CD14-positive monocyte (primary cell): Measurements from ENCODE around the gene TMPRSS15. TPM values are rescaled to one million over a fixed set of nuclear protein-coding genes. Genes with fewer than 3 reads are reported as not detected.

Experiments
- DNase-seq, 3 donors: peaks; one replicate each; pipeline ENCODE4 v3.0.0-alpha.2; 2011 to 2022
- H2AFZ ChIP-seq: 2 replicates; pipeline ENCODE4 v1.6.0; 2012; ENCODE audit warnings: mild to moderate bottlenecking, low read depth, low read length, inconsistent platforms; ENCODE audit not compliant: insufficient read depth, poor library complexity, severe bottlenecking
- H3K27ac ChIP-seq, 2 donors: 1 replicate in 1 of 2; 2 replicates in 1 of 2; pipeline ENCODE4 v1.5.1; 2012 to 2013; ENCODE audit warnings: low read length in 2 of 2, control low read depth in 1 of 2, inconsistent platforms in 1 of 2, low read depth in 1 of 2, mild to moderate bottlenecking in 1 of 2
- H3K27me3 ChIP-seq, 2 donors: one replicate each; pipeline versions ENCODE4 v1.6.0 to v1.6.1; 2011 to 2013; ENCODE audit warnings: low read length in 2 of 2; ENCODE audit not compliant: control insufficient read depth in 2 of 2, insufficient read depth in 2 of 2
- H3K36me3 ChIP-seq, 2 donors: replicated peaks in 1 of 2; 1 replicate in 1 of 2; 2 replicates in 1 of 2; pipeline versions ENCODE4 v1.5.1 to v1.6.1; 2012 to 2013; ENCODE audit warnings: low read length in 2 of 2, control low read depth in 1 of 2, inconsistent platforms in 1 of 2, mild to moderate bottlenecking in 1 of 2; ENCODE audit not compliant: insufficient read depth in 2 of 2, control insufficient read depth in 1 of 2
- H3K4me1 ChIP-seq, 2 donors: 1 replicate in 1 of 2; 2 replicates in 1 of 2; pipeline versions ENCODE4 v1.5.1 to v1.6.1; 2012 to 2013; ENCODE audit warnings: low read length in 2 of 2, control low read depth in 1 of 2, inconsistent platforms in 1 of 2, mild to moderate bottlenecking in 1 of 2, moderate library complexity in 1 of 2; ENCODE audit not compliant: insufficient read depth in 2 of 2, control insufficient read depth in 1 of 2
- H3K4me2 ChIP-seq: replicated peaks from 2 replicates; pipeline ENCODE3; 2012; ENCODE audit warnings: low read length, moderate library complexity, mild to moderate bottlenecking; ENCODE audit not compliant: poor library complexity, severe bottlenecking; ENCODE audit errors: extremely low read depth
- H3K4me3 ChIP-seq, 3 experiments: fragments of 200-600 bp in 1 of 3; sonication (generic) in 1 of 3; replicated peaks in 1 of 3; 1 replicate in 2 of 3; 2 replicates in 1 of 3; pipeline ENCODE4 v1.5.1; 2011 to 2013; ENCODE audit warnings: low read length in 3 of 3, mild to moderate bottlenecking in 3 of 3, control low read depth in 2 of 3, low read depth in 2 of 3, inconsistent platforms in 1 of 3, moderate library complexity in 1 of 3
- H3K79me2 ChIP-seq: 2 replicates; pipeline ENCODE4 v1.6.0; 2012; ENCODE audit warnings: mild to moderate bottlenecking, control low read depth, inconsistent platforms, low read length, moderate library complexity; ENCODE audit not compliant: insufficient read depth
- H3K9ac ChIP-seq: 2 replicates; pipeline ENCODE4 v1.6.0; 2017; ENCODE audit warnings: low read length, mild to moderate bottlenecking; ENCODE audit not compliant: insufficient read depth, poor library complexity, severe bottlenecking
- H3K9me3 ChIP-seq, 2 donors: replicated peaks in 1 of 2; 1 replicate in 1 of 2; 2 replicates in 1 of 2; pipeline versions ENCODE4 v1.5.1 to v1.6.1; 2012 to 2013; ENCODE audit warnings: low read length in 2 of 2, control low read depth in 1 of 2; ENCODE audit not compliant: control insufficient read depth in 1 of 2, insufficient read depth in 1 of 2
- H4K20me1 ChIP-seq: 2 replicates; pipeline ENCODE4 v1.6.0; 2012; ENCODE audit warnings: mild to moderate bottlenecking, low read length, control low read depth, moderate library complexity; ENCODE audit not compliant: insufficient read depth
- H3K27ac Mint-ChIP-seq, 7 donors: one replicate each; pipeline ENCODE4 v1.8.0; 2020; ENCODE audit warnings: mild to moderate bottlenecking in 7 of 7, mixed read lengths in 7 of 7, moderate library complexity in 6 of 7, inconsistent platforms in 2 of 7
- H3K27me3 Mint-ChIP-seq, 3 donors: one replicate each; pipeline ENCODE4 v1.8.0; 2021 to 2022; ENCODE audit warnings: low read depth in 3 of 3, mild to moderate bottlenecking in 3 of 3, mixed read lengths in 3 of 3, moderate library complexity in 3 of 3, inconsistent platforms in 1 of 3
- H3K36me3 Mint-ChIP-seq, 2 donors: one replicate each; pipeline ENCODE4 v1.8.0; 2020; ENCODE audit warnings: mixed read lengths in 2 of 2, inconsistent platforms in 1 of 2, mild to moderate bottlenecking in 1 of 2
- H3K4me1 Mint-ChIP-seq: one replicate; pipeline ENCODE4 v1.8.0; 2020; ENCODE audit warnings: mild to moderate bottlenecking, mixed read lengths
- H3K4me3 Mint-ChIP-seq, 2 donors: one replicate each; pipeline ENCODE4 v1.8.0; 2020; ENCODE audit warnings: mild to moderate bottlenecking in 2 of 2, mixed read lengths in 2 of 2, moderate library complexity in 1 of 2
- H3K9me3 Mint-ChIP-seq, 7 donors: one replicate each; pipeline ENCODE4 v1.8.0; 2020 to 2022; ENCODE audit warnings: mixed read lengths in 7 of 7, mild to moderate bottlenecking in 6 of 7, moderate library complexity in 6 of 7, inconsistent platforms in 2 of 7
- WGBS: methylation state at CpG from one replicate; pipeline ENCODE4 v1.1.5; 2013; ENCODE audit warnings: missing lambda C conversion rate; ENCODE audit not compliant: insufficient coverage; 5-methylcytosine and 5-hydroxymethylcytosine counted together
- intact Hi-C, 2 donors: fragments of 100-400 bp; cut with micrococcal nuclease; formaldehyde crosslinking; loops; one replicate each; pipeline versions ENCODE4 v1.15.0 to v1.15.1; 2023
- polyA plus RNA-seq, 3 donors: library from polyadenylated mRNA; depleted of rRNA in 1 of 3; unstranded in 2 of 3; stranded (reverse) in 1 of 3; fragments of 300-500 nt in 2 of 3; fragments of >200 nt in 1 of 3; fragmentation: Illumina TruSeq in 2 of 3; gene quantifications; 1 replicate in 2 of 3; 2 replicates in 1 of 3; pipeline ENCODE4 v1.2.3, GENCODE V29; 2012 to 2021
- TF ChIP-seq, protein P1 (sequence below): fragments of 200-600 bp; IDR thresholded peaks from one replicate; pipeline ENCODE4 v1.8.0; 2022; ENCODE audit warnings: antibody characterized with exemption, mild to moderate bottlenecking

The TMPRSS15 gene
- polyA plus RNA-seq, 3 donors: not detected

DNA sequence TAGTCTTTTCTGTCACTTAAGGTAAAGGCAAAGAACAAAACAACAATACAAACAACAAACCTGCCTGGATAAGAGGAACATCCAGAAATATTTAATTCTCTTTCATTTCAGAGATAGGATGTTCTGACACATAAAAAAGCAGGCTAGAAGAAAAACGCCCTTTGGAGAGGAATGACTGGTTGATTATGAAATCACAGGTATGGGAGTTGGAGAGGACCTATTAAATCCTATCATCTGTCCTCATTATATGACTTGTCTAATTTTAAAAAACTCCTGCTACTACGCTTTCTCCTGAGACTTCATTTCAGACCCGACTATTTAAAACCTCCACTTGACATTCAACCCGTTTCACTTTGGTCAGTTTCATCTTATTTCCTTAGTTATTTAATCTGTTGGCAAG is 54.1 kb downstream of the TMPRSS15 start:
- Histone ChIP-seq H3K9ac (no peak overlapping the region), H3K27me3 (no peaks in the 10 kb centered on the region), H3K79me2 (no peaks in the 10 kb centered on the region), H3K4me3 (no peak overlapping the region), H3K4me1 (no peaks in the 10 kb centered on the region), H3K4me2 (no peak overlapping the region), H3K36me3 (no peaks in the 10 kb centered on the region), H2AFZ (no peak overlapping the region), H3K9me3 (no peaks in the 10 kb centered on the region), H3K27ac (no peak overlapping the region), H4K20me1 (no peaks in the 10 kb centered on the region)
- Mint-ChIP-seq H3K36me3 (no peaks in the 10 kb centered on the region), H3K9me3 (peaks cover 0 to 2% (median 0%) of the 10 kb centered on the region in 7 donors), H3K4me1 (no peaks in the 10 kb centered on the region), H3K27me3 (peaks cover 0 to 2% (median 0%) of the 10 kb centered on the region in 3 donors), H3K4me3 (no peak overlapping the region), H3K27ac (no peak overlapping the region)
- WGBS: 100% methylated on average over 2 of the region's 4 CpGs
- intact Hi-C loops: no loop called here
- no peak for DNase-seq
- TF ChIP-seq, protein P1, sequence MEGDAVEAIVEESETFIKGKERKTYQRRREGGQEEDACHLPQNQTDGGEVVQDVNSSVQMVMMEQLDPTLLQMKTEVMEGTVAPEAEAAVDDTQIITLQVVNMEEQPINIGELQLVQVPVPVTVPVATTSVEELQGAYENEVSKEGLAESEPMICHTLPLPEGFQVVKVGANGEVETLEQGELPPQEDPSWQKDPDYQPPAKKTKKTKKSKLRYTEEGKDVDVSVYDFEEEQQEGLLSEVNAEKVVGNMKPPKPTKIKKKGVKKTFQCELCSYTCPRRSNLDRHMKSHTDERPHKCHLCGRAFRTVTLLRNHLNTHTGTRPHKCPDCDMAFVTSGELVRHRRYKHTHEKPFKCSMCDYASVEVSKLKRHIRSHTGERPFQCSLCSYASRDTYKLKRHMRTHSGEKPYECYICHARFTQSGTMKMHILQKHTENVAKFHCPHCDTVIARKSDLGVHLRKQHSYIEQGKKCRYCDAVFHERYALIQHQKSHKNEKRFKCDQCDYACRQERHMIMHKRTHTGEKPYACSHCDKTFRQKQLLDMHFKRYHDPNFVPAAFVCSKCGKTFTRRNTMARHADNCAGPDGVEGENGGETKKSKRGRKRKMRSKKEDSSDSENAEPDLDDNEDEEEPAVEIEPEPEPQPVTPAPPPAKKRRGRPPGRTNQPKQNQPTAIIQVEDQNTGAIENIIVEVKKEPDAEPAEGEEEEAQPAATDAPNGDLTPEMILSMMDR: no peak

DNA sequence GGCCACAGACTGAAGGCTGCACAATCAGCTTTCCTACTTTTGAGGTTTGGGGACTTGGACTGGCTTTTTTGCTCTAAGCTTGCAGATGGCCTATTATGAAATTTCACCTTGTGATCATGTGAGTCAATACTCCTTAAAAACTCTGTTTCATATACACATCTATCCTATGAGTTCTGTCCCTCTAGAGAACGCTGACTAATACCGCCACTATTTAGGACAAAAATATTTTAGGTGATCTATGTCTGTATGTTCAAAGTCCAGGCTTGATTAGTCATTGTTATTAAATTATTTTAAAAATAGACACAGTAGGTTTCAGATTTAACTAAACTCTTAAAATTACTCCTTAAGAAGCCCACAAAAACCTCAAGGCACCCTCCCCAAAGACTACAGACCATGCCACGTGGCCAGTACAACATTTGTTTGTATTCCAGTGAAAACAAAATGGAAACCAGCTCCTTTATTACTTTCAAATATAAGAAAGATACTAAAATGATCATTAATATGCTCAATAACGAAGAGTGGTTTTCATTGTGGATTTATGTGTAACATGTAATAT is 63.1 kb downstream of the TMPRSS15 start:
- H2AFZ ChIP-seq: no peak overlapping the region
- Mint-ChIP-seq H3K4me1 (no peaks in the 10 kb centered on the region), H3K4me3 (no peak overlapping the region), H3K9me3 (peaks cover 0 to 6% (median 3%) of the 10 kb centered on the region in 7 donors), H3K36me3 (no peaks in the 10 kb centered on the region), H3K27ac (no peak overlapping the region), H3K27me3 (peaks cover 0 to 2% (median 0%) of the 10 kb centered on the region in 3 donors)
- no peaks in the 10 kb centered on the region for H3K4me1 ChIP-seq
- no peak overlapping the region for H3K4me2 ChIP-seq
- H4K20me1 ChIP-seq: no peaks in the 10 kb centered on the region
- no CpG with 5 or more reads among the region's 4 CpGs for WGBS
- no peaks in the 10 kb centered on the region for H3K36me3 ChIP-seq
- H3K27me3 ChIP-seq: no peaks in the 10 kb centered on the region
- H3K27ac ChIP-seq: no peak overlapping the region
- no peak overlapping the region for H3K9ac ChIP-seq
- intact Hi-C loops: no loop called here
- no peak overlapping the region for H3K4me3 ChIP-seq
- H3K9me3 ChIP-seq: no peaks in the 10 kb centered on the region
- H3K79me2 ChIP-seq: no peaks in the 10 kb centered on the region
- TF ChIP-seq, protein P1: no peak
- no peak for DNase-seq
